ENCODE data around the gene DLG2.

DNA sequence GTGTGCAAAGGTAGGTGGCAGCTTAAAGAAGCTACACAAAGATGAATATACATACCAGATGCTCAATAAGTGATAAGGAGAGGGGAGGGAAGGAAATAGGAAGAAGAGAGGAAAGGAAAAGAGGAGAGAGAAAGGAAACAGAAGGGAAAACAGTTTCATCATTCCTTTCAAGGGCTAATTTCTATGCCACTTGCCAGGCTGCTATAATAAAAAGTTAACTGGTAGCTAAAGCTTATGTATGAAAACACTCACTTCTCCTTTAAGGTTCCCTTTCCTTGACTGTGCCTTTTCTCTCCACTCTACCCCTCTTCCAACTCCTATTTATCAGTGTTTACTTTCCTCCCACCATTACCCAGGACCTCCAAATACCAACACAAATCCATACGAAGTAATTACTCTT lies 347.9 kb downstream of the DLG2 start:
- TF ChIP-seq, protein P1, sequence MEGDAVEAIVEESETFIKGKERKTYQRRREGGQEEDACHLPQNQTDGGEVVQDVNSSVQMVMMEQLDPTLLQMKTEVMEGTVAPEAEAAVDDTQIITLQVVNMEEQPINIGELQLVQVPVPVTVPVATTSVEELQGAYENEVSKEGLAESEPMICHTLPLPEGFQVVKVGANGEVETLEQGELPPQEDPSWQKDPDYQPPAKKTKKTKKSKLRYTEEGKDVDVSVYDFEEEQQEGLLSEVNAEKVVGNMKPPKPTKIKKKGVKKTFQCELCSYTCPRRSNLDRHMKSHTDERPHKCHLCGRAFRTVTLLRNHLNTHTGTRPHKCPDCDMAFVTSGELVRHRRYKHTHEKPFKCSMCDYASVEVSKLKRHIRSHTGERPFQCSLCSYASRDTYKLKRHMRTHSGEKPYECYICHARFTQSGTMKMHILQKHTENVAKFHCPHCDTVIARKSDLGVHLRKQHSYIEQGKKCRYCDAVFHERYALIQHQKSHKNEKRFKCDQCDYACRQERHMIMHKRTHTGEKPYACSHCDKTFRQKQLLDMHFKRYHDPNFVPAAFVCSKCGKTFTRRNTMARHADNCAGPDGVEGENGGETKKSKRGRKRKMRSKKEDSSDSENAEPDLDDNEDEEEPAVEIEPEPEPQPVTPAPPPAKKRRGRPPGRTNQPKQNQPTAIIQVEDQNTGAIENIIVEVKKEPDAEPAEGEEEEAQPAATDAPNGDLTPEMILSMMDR (IDR thresholded peaks at IDR 0.05) = no peak
- TF ChIP-seq ZFX (IDR thresholded peaks at IDR 0.05; ENCODE audit: borderline replicate concordance) = no peak

Data from 22Rv1 (cell line).